H1 (cell line): ENCODE results near the gene TGIF1. TPM values are rescaled to one million over a fixed set of nuclear protein-coding genes. Genes with fewer than 3 reads are reported as not detected.

ENCODE experiments used
- FOSL1 ChIP-seq: IDR thresholded peaks from 2 replicates; pipeline ENCODE4 v1.6.1; 2011; ENCODE audit warnings: mild to moderate bottlenecking, low read depth, low read length, moderate library complexity; ENCODE audit not compliant: insufficient read depth
- HDAC6 ChIP-seq: IDR thresholded peaks from one replicate; pipeline ENCODE4 v1.7.1; 2012; ENCODE audit warnings: low read depth, mild to moderate bottlenecking, inconsistent platforms, low read length, moderate library complexity
- NANOG ChIP-seq: IDR thresholded peaks from 2 replicates; pipeline ENCODE4 v1.6.1; 2011; ENCODE audit warnings: low read length, low read depth, mild to moderate bottlenecking, inconsistent platforms; ENCODE audit not compliant: insufficient read depth, poor library complexity, severe bottlenecking
- POLR2AphosphoS5 ChIP-seq: IDR thresholded peaks from 2 replicates; pipeline ENCODE4 v1.6.1; 2011; ENCODE audit warnings: low read depth, low read length
- SP1 ChIP-seq: IDR thresholded peaks from 2 replicates; pipeline ENCODE4 v1.6.1; 2011; ENCODE audit warnings: low read depth, low read length
- TEAD4 ChIP-seq: IDR thresholded peaks from 2 replicates; pipeline ENCODE4 v1.6.1; 2012; ENCODE audit warnings: low read depth, low read length, inconsistent platforms, mixed read lengths
- polyA plus RNA-seq, 7 experiments: library from polyadenylated mRNA; depleted of rRNA in 3 of 7; stranded (reverse) in 5 of 7; unstranded in 2 of 7; fragments of >200 nt in 5 of 7; fragments of 200-250 nt in 2 of 7; gene quantifications; 1 replicate in 5 of 7; 2 replicates in 1 of 7; 4 replicates in 1 of 7; pipeline versions ENCODE4 v1.2.1 to v1.2.3, GENCODE V29; 2011 to 2013; ENCODE audit warnings: missing spikeins in 2 of 7, mixed read lengths in 2 of 7
- total RNA-seq: library from RNA; stranded (reverse); fragmentation: NEBNext Ultra II Directional; extraction: Animal tissue kit (Norgen Biotek cat#: 25700); gene quantifications from 2 replicates; pipeline ENCODE4 v1.2.1, GENCODE V29; 2021

Gene TGIF1
- total and polyA plus RNA-seq, 2 of the 8 experiments (the other 6 are each of a cell fraction or from before 2014, with no cell fraction given) = 256 to 262 TPM

DNA sequence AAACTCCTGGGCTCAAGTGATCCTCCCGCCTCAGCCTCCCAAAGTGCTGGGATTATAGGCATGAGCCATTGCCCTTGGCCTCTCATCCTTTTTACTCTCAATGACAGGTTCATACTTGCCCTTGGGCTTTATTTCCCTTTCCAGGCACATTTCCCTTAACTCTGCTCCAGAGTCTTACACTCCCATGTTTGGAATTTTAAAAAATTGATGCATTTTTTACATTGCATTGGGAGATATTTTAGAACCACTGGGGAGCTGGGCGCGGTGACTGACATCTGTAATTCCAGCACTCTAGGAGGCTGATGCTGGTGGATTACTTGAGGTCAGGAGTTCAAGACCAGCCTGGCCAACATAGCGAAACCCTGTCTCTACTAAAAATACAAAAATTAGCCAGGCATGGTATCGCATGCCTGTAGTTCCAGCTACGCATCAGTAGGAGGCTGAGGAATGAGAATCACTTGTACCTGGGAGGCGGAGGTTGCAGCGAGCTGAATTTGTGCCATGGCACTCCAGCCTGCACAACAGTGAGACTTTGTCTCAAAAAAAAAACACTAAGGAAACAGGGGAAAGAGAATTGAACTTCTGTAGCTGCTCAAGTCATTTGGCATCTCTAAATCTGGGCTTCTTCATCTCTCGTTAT is 18.2 kb downstream of the TGIF1 start (continued):
- TF ChIP-seq NANOG (no peak), SP1 (no peak), FOSL1 (no peak), TEAD4 (no peak), HDAC6 (no peak), POLR2AphosphoS5 (no peak)
